Pons (tissue), 1 donor: ENCODE measurements around the gene CHST3.
"Not testable (repeated sequence)": the region's sequence is repeated elsewhere in the genome, so short reads cannot be mapped to it uniquely, and the experiment has no call there.

ENCODE experiments used
- DNase-seq: peaks from one replicate; pipeline ENCODE4 v3.0.0-alpha.2; 2016; ENCODE audit warnings: low spot score

CHST3 gene

DNA sequence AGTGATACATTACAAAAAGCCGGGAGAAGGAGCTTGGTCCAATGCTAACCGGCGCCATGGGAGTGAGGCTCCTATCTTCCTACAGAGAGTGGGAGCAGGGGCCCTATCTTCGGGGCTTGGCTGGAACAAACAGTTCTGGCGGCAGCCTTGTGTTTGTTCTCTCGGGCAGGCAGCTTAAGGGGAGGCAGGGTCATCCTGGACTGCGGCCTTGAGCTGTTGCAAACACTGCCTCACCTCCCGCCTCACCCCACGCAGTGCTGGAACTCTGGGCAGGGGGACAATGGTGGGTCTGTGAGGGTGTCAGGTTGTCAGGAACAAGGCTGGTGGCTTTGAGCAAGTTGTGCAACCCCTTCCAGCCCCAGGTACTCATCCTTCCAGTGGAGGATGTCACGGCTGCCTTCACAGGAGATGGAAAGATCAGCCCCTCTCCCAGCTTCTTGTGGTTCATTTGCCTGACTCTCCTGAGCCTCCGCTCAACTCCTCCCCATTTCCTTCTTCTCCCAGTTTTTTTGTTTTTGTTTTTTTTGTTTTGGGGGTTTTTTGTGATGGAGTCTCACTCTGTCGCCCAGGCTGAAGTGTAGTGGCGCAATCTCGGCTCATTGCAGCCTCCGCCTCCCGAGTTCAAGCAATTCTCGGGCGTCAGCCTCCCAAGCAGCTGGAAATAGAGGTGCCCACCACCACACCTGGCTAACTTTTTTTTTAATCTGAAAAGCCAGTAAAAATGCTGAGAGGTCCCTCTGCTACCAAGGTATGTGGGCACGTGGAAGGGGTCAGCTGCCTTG, 66.8 kb downstream of the CHST3 start:
- DNase-seq: no peak

DNA sequence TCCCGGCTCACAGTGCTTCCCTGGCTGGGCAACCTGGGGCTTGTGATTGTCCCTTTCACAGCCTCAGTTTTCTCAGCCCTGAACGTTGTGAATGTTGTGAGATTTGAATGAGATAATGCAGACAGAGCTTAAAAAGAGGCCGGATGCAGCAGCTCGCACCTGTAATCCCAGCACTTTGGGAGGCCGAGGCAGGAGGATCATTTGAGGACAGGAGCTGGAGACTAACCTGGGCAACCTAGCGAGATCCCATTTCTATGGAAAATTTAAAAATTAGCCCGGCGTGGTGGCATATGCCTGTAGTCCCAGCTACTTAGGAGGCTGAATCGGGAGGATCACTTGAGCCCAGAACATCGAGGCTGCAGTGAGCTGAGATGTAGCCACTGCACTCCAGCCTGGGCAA, 67.5 kb downstream of the CHST3 start:
- DNase-seq: no peak

DNA sequence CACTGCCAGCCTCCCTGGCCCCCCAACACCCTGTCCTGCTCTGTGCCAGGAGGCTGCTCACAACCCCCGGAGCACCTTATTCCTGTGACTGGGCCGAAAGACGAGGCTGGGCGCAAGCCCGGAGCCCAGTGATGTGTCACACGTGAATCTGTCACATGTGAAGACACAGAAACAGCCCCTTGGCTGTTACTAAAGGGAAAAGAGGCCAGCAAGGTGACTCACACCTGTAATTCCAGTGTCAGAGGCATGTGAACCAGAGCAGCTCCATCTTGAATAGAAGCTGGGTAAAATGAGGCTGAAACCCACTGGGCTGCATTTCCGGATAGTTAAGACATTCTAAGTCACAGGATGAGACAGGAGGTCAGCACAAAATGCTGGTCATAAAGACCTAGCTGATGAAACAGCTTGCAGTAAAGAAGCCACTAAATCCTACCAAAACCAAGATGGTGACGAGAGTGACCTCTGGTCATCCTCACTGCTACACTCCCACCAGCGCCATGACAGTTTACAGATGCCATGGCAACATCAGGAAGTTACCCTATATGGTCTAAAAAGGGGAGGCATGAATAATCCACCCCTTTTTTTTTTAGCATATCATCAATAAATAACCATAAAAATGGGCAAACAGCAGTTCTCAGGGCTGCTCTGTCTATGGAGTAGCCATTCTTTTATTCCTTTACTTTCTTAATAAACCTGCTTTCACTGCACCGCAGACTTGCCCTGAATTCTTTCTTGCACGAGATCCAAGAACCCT, 68.4 kb downstream of the CHST3 start:
- not testable (repeated sequence) for DNase-seq

DNA sequence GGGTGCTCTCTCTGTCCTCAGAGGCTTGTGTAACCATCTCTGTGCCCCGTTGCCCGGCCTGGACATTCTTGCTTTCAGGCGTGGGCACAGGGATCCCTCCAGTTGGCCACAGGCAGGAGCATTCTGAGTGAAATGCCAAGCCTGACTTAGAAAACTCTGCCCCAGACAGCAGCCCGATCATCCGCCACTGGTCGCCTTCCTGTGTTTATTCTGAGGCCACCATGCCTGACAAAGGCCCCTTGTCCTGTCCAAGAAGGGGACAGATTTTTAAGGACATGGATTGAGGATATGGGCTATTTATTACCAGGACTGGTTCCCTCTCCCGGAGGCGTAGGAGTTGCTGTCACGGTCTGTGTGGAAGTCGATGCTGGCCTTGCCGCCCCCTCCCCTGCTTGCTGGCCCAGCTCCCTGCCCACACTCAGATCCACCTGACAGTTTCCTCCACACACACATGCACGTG, 69.9 kb downstream of the CHST3 start:
- DNase-seq: peak; percentile 52

DNA sequence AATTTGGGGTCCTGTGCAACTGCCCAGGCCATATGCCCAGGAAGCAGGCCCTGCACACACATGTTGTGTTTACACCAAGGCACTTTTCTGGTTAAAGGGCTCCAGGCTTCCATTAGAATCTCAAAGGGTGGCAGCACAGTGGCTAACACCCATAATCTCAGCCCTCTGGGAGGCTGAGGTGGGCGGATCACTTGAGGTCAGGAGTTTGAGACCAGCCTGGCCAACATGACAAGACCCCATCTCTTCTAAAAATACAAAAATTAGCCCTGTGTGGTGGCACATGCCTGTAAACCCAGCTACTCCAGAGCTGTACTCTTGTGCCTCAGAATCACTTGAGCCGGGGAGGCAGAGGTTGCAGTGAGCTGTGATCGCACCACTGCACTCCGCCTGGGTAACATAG, 70.6 kb downstream of the CHST3 start:
- no peak for DNase-seq

DNA sequence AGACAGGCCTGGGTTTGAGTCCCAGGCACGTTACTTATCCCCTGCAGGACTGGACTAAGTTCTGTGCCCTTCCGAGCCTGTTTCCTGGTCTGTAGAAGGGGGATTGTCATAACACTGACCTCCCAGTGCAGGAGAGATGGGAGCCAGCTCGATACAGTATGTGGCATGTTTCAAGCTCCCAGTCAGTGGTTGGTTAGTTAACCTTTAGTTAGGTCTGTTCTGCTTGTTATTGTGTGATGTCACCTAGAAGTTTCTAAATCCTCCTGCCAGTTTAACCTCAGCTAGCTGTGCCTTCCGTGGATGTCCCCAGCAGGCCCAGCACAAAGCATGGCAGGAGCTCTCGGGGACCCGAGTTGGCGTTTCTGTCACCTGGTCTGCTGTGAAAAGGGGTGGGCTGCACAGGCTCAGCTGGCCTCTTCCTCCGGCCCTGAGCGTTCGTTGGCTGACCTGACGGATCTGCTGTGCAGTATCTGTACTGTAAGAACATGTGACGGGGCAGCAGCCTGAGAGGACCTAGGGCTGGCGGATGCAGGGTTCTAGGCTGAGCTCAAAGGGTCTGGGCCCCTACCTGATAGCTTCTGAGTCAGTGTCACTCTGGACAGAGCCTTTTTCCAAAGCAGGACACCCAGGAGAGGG, 71.2 kb downstream of the CHST3 start:
- no peak for DNase-seq

DNA sequence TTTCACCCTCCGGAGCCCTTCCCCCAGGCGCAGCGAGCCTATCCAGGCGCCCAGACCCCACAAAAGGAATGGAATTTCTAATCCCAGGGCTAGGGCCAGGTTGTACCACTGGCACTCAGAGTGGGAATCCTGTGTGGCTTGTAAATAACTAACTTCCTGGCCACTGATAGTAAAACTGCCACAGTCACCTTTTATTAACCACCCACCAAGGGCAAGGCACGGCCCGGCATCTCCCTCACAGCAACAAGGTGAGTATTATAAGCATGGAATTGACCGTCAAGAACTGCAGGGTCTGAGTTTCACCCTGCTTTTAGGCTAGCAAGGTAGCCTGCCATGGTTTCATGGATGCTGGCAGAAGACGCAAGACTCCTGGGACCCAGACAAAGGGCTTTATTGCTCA, 73.1 kb downstream of the CHST3 start:
- no peak for DNase-seq

DNA sequence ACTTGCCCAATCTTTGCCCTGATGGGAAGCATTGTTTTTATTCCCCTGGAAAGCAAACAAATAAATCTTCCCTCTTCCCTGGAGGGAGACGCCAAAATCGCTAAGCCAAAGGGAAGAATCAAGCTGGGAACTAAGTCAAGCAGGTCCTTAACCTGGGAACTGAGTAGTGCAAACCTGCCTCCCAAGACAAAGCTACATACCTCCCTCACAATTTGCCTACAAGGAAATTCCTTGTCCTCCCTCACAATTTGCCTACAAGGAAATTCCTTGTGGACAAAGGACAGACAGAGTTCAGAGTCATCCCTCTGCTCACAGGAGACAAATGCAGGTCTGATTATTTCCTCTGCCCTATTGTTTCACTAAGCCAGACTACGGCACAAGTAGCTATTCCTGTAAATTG, 73.6 kb downstream of the CHST3 start:
- DNase-seq: no peak

DNA sequence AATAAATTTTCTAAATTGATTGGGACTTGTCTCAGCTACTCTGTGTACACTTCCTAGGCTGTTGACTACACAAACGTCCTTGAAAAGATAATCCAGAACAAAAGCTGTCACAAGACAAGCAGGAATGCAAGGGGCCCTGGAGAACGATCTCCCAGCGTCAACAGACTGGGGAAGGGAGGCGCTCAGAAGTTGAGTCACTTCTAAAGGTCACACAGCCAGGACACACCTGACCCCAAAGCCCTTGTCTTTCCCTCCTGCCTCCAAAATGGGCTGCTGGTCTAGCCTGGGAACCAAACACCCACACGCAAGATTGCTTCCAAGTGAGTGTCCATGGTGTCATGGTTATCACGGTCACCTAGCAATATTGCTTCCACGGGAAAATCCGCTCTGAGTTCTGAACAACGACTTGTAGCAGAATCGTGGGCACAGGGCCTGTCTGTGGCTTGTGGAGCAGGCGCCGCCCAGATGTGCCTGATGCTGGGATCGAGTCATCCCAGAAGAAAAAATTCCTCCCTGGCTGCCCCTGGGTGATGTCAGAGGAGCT, 74.3 kb downstream of the CHST3 start:
- no peak for DNase-seq

DNA sequence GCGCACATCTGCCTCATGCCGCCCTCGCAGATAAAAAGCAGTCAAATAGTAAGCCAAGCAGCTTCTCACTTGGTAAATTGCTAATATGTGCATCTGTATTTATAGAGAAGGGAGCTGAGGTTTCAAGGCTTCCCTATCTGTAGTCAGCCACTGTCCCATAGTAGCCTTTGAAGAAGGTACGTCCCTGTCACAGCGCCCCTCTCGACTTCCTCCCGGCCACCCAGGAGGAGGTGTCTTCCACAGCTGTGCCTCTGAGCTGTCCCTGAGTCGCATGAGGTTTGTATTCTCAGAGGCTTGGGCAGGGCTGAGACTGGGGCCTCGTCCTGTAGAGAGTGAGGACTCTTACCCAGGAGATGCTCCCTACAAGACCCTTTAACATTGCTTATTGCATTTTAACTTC, 75.2 kb downstream of the CHST3 start:
- no peak for DNase-seq

DNA sequence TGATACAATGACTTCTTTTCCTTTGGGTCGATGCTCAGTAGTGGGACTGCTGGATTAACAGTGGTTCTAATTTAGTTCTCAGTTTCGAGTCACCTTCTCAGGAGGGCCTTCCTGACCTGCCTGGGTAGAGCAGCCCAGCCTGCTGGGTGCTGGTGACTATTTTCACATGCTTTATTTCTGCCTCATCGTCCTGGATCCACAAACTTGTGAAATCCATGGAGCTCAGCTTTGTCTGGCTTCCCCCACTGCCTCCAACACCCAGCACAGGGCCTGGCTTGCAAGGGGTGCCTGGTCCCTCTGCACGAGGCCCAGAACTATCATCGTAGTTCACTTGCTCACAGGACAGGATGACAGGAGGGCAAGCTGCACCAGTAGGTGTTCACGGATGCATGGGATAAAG, 77.3 kb downstream of the CHST3 start:
- no peak for DNase-seq

DNA sequence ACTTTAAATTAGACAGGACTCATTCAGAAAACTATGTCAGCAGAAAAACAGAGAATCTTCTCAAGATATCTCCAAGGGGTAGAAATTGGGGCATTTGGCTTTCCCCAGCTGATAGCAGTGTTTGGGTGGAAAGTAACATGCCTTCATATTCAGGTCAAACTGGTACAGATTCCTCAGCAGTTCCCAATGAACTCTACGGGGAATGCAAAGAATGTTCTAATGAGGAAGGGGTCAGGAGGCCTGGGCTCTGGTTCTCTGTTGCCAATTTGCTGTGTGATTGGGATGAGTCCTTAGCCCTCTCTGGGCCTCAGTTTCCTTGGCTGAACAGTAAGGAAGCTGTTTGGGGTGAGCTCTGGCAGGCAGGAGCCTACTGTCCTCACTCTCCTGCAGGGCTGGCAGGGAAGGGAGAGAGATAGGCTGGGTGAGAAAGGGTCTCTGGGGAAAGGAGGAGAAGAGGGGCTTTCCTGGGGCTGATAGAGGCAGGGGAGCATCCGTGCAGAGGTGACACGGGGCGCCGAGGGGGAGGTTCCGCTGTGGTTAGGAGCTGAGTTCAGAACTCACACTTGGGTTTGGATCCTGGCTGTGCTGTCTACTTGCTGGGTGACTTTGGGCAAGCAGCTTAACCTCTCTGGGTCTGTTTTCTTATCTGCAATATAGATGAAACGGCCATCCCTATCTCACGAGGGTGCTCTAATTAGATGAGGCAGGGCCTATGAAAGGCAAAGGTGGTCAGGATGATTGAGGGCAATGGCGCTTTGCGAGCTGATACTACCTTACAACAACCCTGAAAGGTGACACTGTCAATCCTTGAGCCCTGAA, 79.0 kb downstream of the CHST3 start:
- no peak for DNase-seq

DNA sequence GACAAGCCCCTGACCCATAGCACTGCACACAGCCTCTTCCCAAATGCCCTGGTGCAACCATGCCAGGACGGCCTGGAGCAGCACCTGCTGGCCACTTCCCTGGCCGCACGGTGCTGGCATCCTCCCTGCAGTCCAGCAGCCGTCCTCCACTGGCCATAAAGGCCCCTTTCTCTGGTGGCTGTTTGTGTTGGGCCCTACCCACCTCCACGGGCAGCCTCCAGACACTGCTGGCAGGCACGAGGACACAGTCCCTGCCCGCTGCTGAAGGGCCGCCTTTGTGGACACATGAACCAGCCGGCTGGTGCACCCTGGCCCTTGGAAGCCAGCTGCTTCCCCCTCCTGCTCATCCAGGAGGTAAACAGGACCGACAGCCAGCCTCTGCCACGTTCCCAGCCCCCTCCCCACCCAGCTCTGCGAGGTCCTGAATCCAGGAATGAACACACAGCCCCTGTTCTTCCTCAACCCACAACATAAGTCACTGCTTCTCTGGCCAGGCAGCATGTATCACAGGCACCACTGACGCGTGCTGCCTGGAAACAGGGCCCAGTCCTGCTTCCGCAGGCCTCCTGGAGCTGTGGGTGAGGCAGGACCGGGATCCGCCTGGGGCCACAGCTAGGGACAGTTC, 80.3 kb downstream of the CHST3 start:
- peak; percentile 96 for DNase-seq

DNA sequence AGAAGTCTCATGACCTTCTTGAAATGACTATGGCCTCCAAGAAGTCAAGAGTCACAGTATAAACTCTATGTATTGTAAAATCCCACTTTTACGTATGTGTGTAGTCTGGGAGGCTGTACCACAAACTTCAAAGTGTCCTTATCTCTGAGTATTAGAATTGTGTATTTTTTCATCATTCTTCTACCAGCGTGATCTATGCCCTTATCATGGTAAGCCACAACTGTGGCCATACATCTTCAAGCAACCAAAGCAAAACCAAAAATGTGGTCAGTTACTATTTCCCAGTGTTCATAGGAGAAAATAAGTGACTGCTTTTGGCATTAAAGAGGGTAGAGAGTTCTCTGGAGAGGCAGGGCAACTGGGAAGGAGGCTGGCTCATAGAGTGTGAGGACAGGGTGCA, 81.4 kb downstream of the CHST3 start:
- DNase-seq: no peak

DNA sequence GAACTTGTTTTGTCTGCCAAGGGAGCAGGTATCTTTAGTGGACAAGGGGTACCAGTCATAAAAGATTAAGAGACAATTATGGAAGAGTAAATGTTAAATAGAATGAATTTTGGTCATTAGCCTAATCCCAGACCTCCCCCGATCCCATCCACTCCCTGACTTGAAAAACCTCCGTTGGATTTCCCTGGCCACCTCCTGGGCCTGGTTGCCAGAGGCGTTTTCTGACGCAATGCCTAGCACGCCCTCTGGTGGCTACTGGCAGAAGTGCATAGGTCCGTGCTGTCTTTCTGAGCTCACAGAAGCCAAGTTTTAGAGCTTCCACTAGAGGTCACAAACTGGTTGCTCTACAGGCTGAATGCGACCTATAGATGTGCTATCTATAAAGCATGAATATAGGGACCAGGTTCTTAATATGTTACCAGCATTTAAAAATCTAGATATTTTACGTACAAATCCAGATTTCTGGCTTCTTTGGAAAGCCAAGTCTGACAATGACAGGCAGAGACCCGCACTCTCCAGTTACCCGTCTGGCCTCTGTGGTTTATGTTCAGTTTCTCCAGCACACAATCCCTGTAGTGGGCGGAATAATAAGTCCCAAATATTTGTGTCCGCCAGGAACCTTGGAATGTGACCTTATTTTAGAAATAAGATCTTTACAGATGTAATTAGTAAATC, 84.4 kb downstream of the CHST3 start:
- DNase-seq: peak; percentile 98

DNA sequence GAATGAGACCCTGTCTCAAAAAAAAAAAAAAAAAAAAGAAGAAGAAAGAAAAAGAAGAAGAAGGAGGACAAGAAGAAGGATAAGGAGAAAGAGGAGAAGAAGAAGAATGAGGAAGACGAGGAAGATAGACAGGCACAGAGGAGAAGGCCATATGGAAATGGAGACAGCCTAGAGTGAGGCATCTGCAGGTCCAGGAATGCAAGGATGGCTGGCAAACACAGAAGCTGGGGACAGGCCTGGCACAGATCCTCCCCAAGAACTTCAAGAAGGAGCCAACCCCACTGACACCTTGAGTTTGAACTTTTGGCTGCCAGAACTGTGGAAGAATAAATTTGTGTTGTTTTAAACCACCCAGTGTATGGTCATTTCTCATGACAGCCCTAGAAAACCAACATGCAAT, 85.3 kb downstream of the CHST3 start:
- no peak for DNase-seq

DNA sequence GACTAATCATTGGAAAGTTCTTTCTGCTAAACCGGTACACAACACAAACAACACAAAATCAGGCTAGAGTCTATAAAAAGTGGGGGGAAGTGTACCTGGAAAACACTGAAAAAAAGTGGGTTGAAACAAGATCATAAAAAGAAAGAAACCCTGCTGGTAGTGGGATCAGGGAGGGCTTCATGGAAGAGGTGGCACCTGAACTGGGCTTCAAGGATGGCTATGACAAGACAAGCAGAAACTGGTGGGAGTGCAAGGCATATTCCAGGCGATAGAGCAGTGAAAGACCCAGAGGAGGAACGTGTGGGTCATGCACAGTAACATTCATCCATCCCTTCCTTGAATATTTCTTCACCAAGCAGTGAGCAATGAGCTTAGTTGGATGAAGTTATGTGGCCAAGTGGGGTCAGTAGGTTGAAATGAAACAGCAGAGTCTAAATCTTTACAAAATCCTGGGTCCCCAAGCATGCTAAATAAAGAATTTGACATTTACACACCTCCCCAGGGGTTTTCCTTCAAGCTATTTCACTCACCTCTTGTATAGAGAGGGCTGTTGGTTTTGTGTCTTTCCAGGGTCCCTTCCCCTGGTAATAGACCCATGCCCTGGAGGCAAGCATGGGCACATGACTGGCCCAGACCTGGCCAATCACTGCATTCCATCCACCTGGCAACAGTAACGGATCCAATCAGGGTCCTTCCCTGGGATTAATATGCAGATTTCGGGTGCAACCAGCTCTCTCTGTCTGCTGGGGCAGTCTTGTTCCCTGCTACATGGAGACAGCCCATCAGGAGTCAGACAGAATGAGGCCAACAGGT, 86.0 kb downstream of the CHST3 start:
- DNase-seq: no peak

DNA sequence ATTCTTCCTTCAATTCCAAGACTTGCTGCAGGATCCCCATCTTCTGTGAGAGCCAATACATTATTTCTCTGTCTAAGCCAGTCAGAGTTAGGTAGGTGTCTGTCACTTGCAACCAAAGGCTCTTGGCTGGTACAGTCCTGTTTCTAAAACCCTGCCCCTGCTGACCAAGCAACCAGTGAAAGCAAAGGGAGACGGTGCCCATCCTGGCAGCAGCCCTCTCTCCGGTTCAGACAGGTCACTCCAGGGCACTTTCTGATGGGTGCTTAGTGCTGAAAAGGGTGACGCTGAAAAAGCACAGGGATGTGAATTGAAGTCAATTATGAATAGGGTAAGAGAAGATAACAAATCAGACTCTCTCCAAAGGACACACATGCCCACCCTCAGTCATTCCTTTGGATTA, 86.7 kb downstream of the CHST3 start:
- DNase-seq: no peak

DNA sequence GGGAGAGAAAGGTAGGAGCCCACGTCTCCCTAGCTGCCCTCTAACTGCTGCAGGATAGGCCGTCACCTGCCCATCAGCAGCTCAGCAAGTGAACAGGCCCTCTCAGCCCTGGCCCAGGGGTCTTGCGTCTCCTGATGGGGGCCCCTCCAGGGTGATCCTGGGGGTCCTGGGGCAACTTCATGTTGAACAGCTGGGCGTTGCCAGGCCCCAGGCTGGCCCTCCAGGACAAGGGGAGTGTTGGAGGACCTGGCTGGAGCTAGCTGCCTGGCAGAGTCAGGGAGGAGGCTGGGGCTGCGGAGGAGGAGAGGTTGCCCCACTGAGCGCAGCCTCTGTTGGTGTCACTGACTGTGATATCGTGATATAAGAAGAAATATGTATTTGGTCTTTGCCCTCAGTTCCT, 89.5 kb downstream of the CHST3 start:
- DNase-seq: no peak

DNA sequence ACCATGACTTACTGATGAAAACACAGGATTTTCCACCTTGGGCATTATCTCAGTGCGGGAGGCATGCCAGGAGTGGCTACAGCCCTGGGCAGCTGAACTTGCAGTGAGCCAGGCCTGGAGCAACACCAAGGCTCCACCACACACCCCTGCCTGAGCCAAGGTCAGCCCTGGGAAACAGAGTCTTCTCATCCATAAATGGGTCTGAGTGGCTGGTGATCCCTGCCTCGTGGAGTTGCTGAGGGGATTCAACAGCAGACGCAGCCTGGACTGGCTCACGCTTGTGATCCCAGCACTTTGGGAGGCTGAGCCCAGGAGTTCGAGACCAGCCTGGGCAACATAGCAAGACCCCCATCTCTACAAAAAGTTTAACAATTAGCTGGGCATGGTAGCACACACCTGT, 91.9 kb downstream of the CHST3 start:
- no peak for DNase-seq
